GM18951 (cell line): Measurements from ENCODE around the gene MYDGF.
A peak's percentile ranks its signal among the peaks of the same experiment; 100 is the strongest.

Experiments used
- POLR2A ChIP-seq: IDR thresholded peaks from 4 replicates; pipeline ENCODE4 v1.6.1; 2011; ENCODE audit warnings: mild to moderate bottlenecking; ENCODE audit not compliant: insufficient read length, insufficient read depth; ENCODE audit errors: extremely low read depth
- in situ Hi-C: fragments of 300-500 bp; cut with MboI; formaldehyde crosslinking; loops from one replicate; pipeline ENCODE4 v1.12.0; 2022; ENCODE audit warnings: low sequenced_read_pairs, mixed read lengths, inconsistent platforms; ENCODE audit not compliant: unreplicated experiment

Gene MYDGF

GRCh38 chr19:4657262-4657661 lies 12.9 kb downstream of the MYDGF start:
- no peak for TF ChIP-seq POLR2A
- in situ Hi-C loops, result no loop called here

DNA sequence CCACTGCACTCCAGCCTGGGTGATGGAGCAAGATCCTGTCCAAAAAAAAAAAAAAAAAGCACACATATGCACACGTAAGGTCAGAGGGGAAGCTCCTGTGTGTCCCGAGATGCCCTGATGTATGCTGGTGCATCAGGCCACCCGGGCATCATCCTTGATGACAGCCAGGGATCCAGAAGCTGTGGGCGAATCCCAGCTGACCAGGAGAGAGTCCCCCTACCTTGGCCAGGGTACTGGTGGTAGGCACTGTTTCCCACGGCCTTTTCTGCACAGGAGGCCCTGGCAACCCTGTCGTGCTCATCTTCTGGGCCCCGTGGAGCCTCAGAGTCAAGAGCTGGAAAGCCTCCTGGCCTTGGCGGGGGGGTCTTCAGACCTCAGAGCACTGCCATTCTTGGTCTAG lies 14.0 kb downstream of the MYDGF start:
- TF ChIP-seq POLR2A, result no peak
- in situ Hi-C loops, result no loop called here

GRCh38 chr19:4654437-4655361 lies 15.4 kb downstream of the MYDGF start:
- no peak for TF ChIP-seq POLR2A
- in situ Hi-C loops, result no loop called here

DNA sequence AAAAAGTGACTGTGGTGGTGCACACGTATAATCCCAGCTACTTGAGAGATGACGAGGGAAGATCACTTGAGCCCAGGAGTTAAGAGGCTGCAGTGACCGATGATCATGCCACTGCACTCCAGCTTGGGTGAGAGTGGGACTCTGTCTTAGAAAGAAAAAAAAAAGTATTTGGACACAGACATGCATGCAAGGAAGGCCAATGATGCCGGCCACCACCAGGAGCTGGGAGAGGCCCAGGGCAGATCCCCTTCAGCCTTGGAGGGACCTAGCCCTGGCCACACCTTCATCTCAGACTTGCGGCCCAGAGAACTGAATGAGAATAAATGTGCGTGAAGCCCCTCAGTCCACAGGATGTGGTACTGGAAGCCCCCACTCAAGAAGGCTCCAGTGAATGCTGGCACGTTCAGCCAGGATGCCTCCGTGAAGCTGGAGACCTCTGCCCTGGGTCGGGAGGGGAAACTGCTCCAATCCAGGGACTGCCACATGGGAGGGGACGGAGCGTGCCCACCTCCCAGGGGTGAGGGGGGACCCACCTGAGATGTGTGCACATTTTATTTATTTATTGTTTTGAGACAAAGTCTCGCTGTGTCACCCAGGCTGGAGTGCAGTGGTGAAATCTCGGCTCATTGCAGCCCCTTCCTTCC lies 16.2 kb downstream of the MYDGF start:
- peak; percentile 3 for TF ChIP-seq POLR2A
- in situ Hi-C loops, result no loop called here

DNA sequence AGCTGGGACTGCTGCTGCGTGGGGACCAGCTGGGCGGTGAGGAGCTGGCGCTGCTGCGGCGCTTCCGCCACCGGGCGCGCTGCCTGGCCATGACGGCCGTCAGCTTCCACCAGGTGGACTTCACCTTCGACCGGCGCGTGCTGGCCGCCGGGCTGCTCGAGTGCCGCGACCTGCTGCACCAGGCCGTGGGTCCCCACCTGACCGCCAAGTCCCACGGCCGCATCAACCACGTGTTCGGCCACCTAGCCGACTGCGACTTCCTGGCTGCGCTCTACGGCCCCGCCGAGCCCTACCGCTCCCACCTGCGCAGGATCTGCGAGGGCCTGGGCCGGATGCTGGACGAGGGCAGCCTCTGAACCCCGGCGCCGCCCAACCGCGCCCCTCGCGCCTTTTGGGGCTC lies 18.1 kb downstream of the MYDGF start:
- in situ Hi-C loops, result no loop called here
- no peak for TF ChIP-seq POLR2A

DNA sequence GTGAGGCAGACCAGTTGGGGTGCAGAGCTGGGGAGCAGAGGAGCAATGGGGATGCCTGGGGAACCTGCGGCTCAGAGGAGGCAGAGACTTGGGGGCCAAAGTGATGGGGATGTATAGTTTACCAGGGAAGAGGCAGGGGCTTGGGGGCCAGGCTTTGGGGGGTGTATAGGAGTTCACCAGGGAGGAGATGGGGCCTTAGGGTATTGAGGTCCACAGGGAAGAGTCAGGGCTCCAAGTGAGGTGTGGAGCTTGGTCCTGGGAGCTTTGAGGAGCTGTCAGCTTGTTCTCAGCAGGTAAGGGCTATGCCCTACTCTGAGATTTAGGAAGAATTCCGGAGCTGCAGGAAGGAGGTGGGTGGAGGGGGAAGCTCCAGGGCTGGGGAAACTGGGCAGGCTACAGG lies 20.0 kb downstream of the MYDGF start:
- no peak for TF ChIP-seq POLR2A
- in situ Hi-C loops, result no loop called here

GRCh38 chr19:4649392-4650047 lies 20.6 kb downstream of the MYDGF start:
- in situ Hi-C loops, result no loop called here
- TF ChIP-seq POLR2A, result no peak

GRCh38 chr19:4647676-4648644 lies 22.2 kb downstream of the MYDGF start:
- in situ Hi-C loops, result no loop called here

GRCh38 chr19:4645718-4646117 lies 24.4 kb downstream of the MYDGF start:
- no peak for TF ChIP-seq POLR2A
- in situ Hi-C loops, result no loop called here

More at GRCh38 chr19:4647676-4648644, 22.2 kb downstream of the MYDGF start:
- no peak for TF ChIP-seq POLR2A

GRCh38 chr19:4642625-4643024 lies 27.5 kb downstream of the MYDGF start:
- TF ChIP-seq POLR2A, result no peak
- in situ Hi-C loops, result no loop called here

DNA sequence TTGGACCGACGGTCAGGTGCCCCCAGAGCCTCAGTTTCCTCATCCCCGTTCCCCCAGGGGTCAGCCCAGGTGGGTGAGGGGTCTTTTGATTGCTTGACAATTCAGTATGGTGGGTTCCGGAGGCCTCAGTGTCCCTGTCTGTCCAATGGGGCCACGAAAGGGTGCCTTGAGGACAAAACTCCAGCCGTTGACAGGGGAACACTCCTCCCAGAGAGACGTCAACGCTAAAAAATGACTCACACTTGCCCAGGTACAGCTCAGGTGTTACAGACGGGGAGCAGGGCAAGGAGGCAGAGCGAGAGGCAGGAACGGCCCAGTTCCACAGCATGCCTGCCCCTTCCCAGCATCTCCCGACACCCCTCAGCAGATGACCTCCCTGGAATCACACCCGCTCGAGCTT lies 29.0 kb downstream of the MYDGF start:
- no peak for TF ChIP-seq POLR2A
- in situ Hi-C loops, result no loop called here

DNA sequence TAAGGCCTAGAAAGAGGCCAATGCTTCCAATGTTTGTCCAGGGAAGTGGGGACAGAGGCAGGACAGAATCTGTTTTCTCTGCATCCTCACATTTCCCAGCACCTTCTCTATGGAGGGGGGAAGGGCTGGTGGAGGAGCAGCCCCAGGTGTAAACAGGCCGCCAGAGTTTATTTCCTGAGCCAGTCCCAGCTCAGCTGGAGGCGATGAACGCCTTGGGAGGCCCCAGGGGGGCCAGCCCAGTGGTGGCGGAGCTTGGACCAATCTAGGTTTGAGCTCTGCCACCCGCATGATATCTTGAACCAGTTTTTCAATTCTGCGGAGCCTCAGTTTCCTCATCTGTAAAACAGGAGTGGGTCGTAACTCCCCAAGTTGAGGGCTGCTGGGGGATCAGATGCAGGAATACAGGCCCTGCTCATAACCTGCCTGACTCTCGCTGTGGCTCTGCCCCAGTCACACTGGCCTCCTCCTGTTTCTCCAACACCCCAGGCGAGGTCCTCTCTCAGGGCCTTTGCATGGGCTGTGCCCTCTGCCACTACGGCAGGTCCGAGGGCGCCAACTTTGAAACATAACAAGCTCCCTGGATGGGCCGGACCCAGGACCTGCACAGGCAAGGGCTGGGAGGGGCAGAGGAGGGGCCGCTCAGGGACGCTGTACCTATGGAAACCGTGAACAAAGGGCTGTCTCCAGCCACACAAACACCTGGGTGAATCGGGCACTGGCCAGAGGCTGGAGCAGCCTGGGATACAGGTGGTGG lies 29.7 kb downstream of the MYDGF start:
- in situ Hi-C loops, result no loop called here

More for the DNA sequence above, 29.7 kb downstream of the MYDGF start:
- TF ChIP-seq POLR2A, result no peak
